ENCODE results near the gene LIFR. TPM values are rescaled to one million over a fixed set of nuclear protein-coding genes. Genes with fewer than 3 reads are reported as not detected.

LIFR gene
- total and polyA plus RNA-seq, 10 donors: 6.8 to 191 (median 93.3) TPM

DNA sequence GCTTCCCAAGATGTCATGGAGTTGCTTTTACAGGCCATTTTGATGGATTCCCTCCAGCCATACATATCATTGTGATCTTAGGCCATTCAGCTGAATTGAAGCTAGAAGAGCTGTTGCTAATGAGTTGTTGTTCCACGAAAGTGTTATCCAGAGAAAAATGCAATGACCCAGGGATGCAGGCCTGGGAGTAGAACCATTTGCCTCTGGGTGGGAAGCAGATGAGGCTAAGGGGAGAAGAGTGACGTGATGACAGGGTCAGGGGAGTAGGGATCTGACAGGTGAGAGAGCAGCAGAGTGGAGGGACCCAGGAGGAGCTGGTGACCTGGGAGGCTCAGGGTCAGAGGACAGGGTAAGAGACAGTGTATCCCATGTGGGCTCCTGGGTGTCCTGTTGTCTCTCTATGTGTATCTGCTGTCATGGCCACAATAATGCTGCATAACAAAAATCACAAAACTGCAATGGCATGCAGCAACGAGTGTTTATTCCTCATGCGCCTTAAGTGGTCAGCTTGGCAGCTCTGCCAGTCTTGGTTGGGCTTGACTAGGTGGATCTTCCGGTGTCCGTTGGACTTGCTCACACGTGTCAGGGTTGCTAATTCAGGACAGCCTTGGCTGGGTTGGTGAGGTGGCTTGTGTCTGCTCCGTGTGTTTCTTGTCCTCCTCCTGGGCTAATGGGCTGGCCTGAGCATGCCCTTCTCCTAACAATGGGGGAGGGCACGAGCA lies 90.6 kb downstream of the LIFR start:
- Histone ChIP-seq H3K9me3 (no peaks in the 10 kb centered on the region), H3K4me1 (peaks cover 0 to 67% (median 36%) of the 10 kb centered on the region in 6 donors), H3K36me3 (no peaks in the 10 kb centered on the region), H3K4me3 (no peak overlapping the region), H3K27me3 (replicated peaks in 1 of 7) (peaks cover 0 to 97% (median 8%) of the 10 kb centered on the region in 7 donors), H3K27ac (peak overlapping the region in 7 of 8 donors; percentile 80 to 93 (median 85))
- no peak for DNase-seq
- intact Hi-C loops (cut with DNase I; ENCODE audit: low total_unique reads): no loop called here
- TF ChIP-seq POLR2A (IDR thresholded peaks at IDR 0.05): no peak
- TF ChIP-seq POLR2AphosphoS5 (IDR thresholded peaks at IDR 0.05): no peak
- TF ChIP-seq, protein P1, sequence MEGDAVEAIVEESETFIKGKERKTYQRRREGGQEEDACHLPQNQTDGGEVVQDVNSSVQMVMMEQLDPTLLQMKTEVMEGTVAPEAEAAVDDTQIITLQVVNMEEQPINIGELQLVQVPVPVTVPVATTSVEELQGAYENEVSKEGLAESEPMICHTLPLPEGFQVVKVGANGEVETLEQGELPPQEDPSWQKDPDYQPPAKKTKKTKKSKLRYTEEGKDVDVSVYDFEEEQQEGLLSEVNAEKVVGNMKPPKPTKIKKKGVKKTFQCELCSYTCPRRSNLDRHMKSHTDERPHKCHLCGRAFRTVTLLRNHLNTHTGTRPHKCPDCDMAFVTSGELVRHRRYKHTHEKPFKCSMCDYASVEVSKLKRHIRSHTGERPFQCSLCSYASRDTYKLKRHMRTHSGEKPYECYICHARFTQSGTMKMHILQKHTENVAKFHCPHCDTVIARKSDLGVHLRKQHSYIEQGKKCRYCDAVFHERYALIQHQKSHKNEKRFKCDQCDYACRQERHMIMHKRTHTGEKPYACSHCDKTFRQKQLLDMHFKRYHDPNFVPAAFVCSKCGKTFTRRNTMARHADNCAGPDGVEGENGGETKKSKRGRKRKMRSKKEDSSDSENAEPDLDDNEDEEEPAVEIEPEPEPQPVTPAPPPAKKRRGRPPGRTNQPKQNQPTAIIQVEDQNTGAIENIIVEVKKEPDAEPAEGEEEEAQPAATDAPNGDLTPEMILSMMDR (IDR thresholded peaks at IDR 0.05 in 8 of 11, conservative IDR thresholded peaks at IDR 0.05 in 3 of 11): no peak
- WGBS, 5 donors: 48 to 73% (median 68%) methylated on average over 9 of the region's 9 CpGs

DNA sequence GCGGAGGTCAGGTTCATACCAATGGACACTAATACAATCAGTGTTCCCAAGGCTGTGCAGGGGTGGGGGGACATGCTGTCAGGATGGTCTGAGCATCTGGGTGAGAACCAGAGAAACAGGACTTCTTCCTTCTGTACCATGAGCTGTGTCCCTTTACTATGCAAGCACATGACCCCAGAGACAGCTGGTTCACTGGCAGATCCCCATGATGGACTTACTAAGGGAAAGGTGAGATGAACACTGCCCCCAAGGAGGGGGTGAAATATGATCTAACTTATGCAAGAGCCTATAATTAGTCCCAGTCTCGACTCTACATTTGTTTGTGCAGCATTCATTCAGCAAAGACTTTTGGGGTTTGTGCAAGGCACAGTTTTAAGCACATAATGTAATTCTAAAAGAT lies 91.4 kb downstream of the LIFR start:
- DNase-seq: no peak
- H3K4me3 ChIP-seq: no peak overlapping the region
- peaks cover 0 to 67% (median 36%) of the 10 kb centered on the region in 6 donors for H3K4me1 ChIP-seq
- H3K36me3 ChIP-seq: no peaks in the 10 kb centered on the region
- H3K9me3 ChIP-seq: no peaks in the 10 kb centered on the region
- peak overlapping the region in 6 of 8 donors; percentile 40 to 93 (median 86) for H3K27ac ChIP-seq
- H3K27me3 ChIP-seq (replicated peaks in 1 of 7): peaks cover 0 to 99% (median 8%) of the 10 kb centered on the region in 7 donors
- 73 to 88% (median 80%) methylated on average over 2 of the region's 2 CpGs for WGBS, 5 donors
- TF ChIP-seq, protein P1 (IDR thresholded peaks at IDR 0.05 in 8 of 11, conservative IDR thresholded peaks at IDR 0.05 in 3 of 11): no peak
- no peak for TF ChIP-seq POLR2A (IDR thresholded peaks at IDR 0.05)
- TF ChIP-seq POLR2AphosphoS5 (IDR thresholded peaks at IDR 0.05): no peak
- intact Hi-C loops (cut with DNase I; ENCODE audit: low total_unique reads): no loop called here

DNA sequence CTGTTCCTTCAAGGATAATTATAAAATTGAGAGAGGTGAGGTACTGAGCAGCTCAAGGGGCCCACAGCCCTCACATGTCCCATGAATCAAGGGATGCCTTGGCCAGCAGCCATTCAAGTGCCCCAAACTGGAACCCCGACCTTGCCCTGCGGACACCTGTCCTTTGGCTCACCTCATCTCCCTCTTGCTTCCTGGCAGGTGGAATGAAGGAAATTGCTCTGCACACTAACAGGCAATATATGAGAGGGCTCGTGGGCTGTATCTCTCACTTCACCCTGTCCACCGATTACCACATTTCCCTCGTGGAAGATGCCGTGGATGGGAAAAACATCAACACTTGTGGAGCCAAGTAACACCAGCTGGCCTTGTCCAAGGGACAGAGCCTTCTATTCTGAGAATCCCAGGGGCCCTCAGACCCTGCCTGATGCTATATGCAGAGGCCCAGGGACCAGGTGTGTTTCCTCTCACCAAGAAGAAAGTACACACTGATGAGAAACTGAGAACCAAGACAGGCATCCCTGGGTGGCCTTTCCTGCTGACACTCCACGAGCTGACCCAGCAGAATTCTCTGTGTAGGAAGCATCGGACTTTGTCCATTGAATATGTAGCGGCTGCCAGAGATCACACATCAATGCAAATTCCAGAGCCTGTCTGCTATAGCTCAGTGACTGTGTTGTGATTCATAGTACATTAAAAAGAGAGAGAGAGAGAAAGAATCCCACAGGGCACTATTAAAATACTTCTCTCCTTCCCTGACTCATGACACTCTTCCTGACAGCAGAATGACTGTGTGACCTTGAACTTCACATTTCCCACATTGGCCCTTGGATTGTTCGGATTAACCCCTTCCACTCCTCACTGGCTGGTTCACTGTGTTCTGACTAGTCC lies 92.6 kb downstream of the LIFR start:
- peaks cover 0 to 99% (median 8%) of the 10 kb centered on the region in 7 donors for H3K27me3 ChIP-seq (replicated peaks in 1 of 7)
- intact Hi-C loops (cut with DNase I; ENCODE audit: low total_unique reads): no loop called here
- H3K9me3 ChIP-seq: no peaks in the 10 kb centered on the region
- H3K27ac ChIP-seq: peak overlapping the region in 7 of 8 donors; percentile 33 to 93 (median 81)
- 45 to 64% (median 59%) methylated on average over 10 of the region's 10 CpGs for WGBS, 5 donors
- peaks cover 0 to 8% (median 0%) of the 10 kb centered on the region in 6 donors for H3K36me3 ChIP-seq
- no peak for DNase-seq
- H3K4me1 ChIP-seq: peaks cover 0 to 56% (median 33%) of the 10 kb centered on the region in 6 donors
- TF ChIP-seq, protein P1 (IDR thresholded peaks at IDR 0.05 in 8 of 11, conservative IDR thresholded peaks at IDR 0.05 in 3 of 11): no peak
- no peak for TF ChIP-seq POLR2A (IDR thresholded peaks at IDR 0.05)
- TF ChIP-seq POLR2AphosphoS5 (IDR thresholded peaks at IDR 0.05): peak in 1 of 3 donors; percentile 24
- H3K4me3 ChIP-seq: no peak overlapping the region
